MM.1S (cell line): Measurements from ENCODE around the gene DYRK3.

Experiments
- CTCF ChIP-seq: fragments of 300-600 bp; sonication (generic); IDR thresholded peaks from 2 replicates; pipeline ENCODE4 v1.5.1; 2016; ENCODE audit warnings: antibody characterized with exemption, low read length, mixed read lengths
- EZH2 ChIP-seq: fragments of 300-600 bp; sonication (generic); optimal IDR thresholded peaks from 2 replicates; pipeline ENCODE3; 2017; ENCODE audit warnings: low read depth, mild to moderate bottlenecking, antibody characterized with exemption, low read length, mixed read lengths
- EZH2phosphoT487 ChIP-seq: fragments of 300-600 bp; sonication (generic); IDR thresholded peaks from 2 replicates; pipeline ENCODE4 v1.6.1; 2018; ENCODE audit warnings: antibody characterized with exemption, low read length

- peak; percentile 95 for TF ChIP-seq CTCF
- TF ChIP-seq EZH2: no peak
- TF ChIP-seq EZH2phosphoT487: no peak
These were observed 27.1 kb upstream of the DYRK3 start for GRCh38 chr1:206608108-206608698.
